ENCODE data around the gene FOXL2NB.

Gene FOXL2NB

DNA sequence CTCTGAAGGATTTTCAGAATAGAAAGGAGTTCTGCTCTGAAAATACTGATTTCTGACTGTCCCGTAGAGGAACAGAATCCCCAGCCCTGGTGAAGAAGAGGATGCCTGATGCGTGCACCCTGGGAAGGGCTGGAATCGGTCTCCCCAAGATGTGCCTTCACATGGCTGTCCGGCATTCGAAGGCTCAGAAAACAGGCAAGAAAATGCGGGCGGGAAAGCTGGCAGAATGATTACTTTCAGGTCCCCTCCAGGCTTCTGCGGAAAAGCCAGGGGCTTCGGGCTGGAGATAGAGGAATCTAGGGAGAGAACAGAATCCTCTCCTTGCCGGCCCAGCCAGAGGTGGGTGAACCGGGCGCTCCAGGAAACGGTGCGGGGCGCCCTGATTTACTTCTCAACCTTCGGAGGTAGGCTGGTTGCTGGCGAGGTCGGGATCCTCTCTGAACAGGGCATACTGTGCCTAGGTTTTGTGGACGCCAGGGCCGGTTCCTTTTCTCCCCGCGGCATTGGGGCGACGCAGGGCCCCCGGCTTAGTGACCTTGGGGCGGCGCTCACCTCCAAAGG, 2.5 kb downstream of the FOXL2NB start:
- Histone ChIP-seq H4K20me1 (ENCODE audit: insufficient read depth, low read length) (no peaks in the 10 kb centered on the region), H3K4me1 (ENCODE audit: insufficient read depth, low read length) (no peaks in the 10 kb centered on the region), H3K27ac (ENCODE audit: low read length) (no peak overlapping the region), H3K9me3 (ENCODE audit: insufficient read depth, low read length, severe bottlenecking) (no peaks in the 10 kb centered on the region), H3K79me2 (ENCODE audit: insufficient read depth, low read length) (no peaks in the 10 kb centered on the region), H2AFZ (ENCODE audit: low read depth, low read length) (no peak overlapping the region), H3K27me3 (ENCODE audit: insufficient read depth, low read length, poor library complexity) (peaks cover 20% of the 10 kb centered on the region), H3K4me2 (ENCODE audit: insufficient read depth, low read length) (no peak overlapping the region), H3K9ac (ENCODE audit: low read depth, low read length) (no peak overlapping the region), H3K36me3 (ENCODE audit: insufficient read depth, low read length) (no peaks in the 10 kb centered on the region), H3K4me3 (ENCODE audit: low read depth in 1 of 2, low read length in 2 of 2) (no peak overlapping the region)
- TF ChIP-seq EZH2 (IDR thresholded peaks at IDR 0.05; ENCODE audit: borderline replicate concordance, low read depth, low read length, severe bottlenecking), result no peak
- TF ChIP-seq, protein P1, sequence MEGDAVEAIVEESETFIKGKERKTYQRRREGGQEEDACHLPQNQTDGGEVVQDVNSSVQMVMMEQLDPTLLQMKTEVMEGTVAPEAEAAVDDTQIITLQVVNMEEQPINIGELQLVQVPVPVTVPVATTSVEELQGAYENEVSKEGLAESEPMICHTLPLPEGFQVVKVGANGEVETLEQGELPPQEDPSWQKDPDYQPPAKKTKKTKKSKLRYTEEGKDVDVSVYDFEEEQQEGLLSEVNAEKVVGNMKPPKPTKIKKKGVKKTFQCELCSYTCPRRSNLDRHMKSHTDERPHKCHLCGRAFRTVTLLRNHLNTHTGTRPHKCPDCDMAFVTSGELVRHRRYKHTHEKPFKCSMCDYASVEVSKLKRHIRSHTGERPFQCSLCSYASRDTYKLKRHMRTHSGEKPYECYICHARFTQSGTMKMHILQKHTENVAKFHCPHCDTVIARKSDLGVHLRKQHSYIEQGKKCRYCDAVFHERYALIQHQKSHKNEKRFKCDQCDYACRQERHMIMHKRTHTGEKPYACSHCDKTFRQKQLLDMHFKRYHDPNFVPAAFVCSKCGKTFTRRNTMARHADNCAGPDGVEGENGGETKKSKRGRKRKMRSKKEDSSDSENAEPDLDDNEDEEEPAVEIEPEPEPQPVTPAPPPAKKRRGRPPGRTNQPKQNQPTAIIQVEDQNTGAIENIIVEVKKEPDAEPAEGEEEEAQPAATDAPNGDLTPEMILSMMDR (IDR thresholded peaks at IDR 0.05; ENCODE audit: borderline replicate concordance, extremely low read depth, low read length, poor library complexity, severe bottlenecking), result no peak
- no peak for ATAC-seq (ENCODE audit: insufficient read depth, low read depth)
- no peak for DNase-seq

DNA sequence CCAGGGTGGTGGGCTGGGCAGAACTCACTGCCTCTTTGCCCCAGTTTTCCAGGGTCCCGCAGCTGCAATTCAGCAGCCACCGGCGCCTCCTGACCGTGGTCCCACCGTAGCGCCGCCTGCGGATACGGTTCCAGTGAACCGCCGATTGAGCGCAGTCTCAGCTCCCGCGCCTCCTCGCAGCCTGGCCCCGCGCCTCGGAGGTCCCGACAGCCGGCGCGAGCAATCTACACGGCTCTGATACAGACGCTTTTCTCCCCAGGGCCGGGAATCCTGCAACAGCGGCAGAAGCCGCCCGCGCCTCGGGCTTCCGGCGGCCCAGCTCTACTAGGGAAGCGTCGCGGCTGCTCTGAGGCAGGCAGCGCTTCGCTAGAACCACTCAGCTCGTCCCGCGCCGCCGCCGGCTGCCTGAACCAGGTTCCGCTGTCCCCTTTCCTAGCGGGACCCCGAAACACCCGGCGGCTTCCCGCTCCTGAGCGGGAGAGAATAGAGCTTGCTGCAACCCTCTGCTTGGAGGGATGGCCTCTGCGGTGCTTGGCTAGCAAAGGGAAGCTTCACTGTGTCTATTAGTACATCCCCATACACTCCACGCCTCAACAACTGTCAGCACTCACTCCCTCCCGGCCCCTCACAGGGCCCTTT, 3.1 kb downstream of the FOXL2NB start:
- no peaks in the 10 kb centered on the region; the same call in 1 of the 2 replicates for H4K20me1 ChIP-seq (ENCODE audit: insufficient read depth, low read length)
- H3K4me1 ChIP-seq (ENCODE audit: insufficient read depth, low read length), result no peaks in the 10 kb centered on the region
- no peaks in the 10 kb centered on the region for H3K9me3 ChIP-seq (ENCODE audit: insufficient read depth, low read length, severe bottlenecking)
- H3K36me3 ChIP-seq (ENCODE audit: insufficient read depth, low read length), result no peaks in the 10 kb centered on the region
- no peak overlapping the region for H2AFZ ChIP-seq (ENCODE audit: low read depth, low read length)
- no peak for TF ChIP-seq EZH2 (IDR thresholded peaks at IDR 0.05; ENCODE audit: borderline replicate concordance, low read depth, low read length, severe bottlenecking)
- TF ChIP-seq, protein P1 (IDR thresholded peaks at IDR 0.05; ENCODE audit: borderline replicate concordance, extremely low read depth, low read length, poor library complexity, severe bottlenecking), result no peak
- no peak overlapping the region for H3K9ac ChIP-seq (ENCODE audit: low read depth, low read length)
- H3K4me3 ChIP-seq (ENCODE audit: low read depth in 1 of 2, low read length in 2 of 2), result no peak overlapping the region
- DNase-seq (no peak), ATAC-seq (ENCODE audit: insufficient read depth, low read depth) (no peak)
- no peak overlapping the region for H3K4me2 ChIP-seq (ENCODE audit: insufficient read depth, low read length)
- peaks cover 20% of the 10 kb centered on the region for H3K27me3 ChIP-seq (ENCODE audit: insufficient read depth, low read length, poor library complexity)
- H3K27ac ChIP-seq (ENCODE audit: low read length), result no peak overlapping the region
- H3K79me2 ChIP-seq (ENCODE audit: insufficient read depth, low read length), result no peaks in the 10 kb centered on the region

DNA sequence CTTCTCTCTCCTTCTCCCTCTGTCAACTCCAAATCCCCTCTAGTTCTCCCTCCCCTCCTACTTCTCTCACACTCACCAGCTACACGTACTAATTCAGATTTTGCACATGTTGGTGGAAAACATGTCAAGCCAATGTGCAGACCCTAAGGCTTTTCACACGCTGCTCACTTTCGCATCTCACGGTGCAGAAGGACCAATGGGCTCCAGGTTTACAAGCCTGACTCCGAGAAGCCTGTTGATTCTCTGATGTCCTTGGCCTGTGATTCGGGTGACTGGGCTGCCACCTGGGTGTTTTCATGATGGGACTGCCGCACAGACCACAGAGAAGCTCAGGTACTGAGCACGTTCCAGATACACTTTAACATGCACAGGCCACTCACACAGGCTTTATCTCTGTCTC, 3.7 kb downstream of the FOXL2NB start:
- Histone ChIP-seq H3K4me3 (ENCODE audit: low read depth in 1 of 2, low read length in 2 of 2) (no peak overlapping the region), H2AFZ (ENCODE audit: low read depth, low read length) (no peak overlapping the region), H3K4me2 (ENCODE audit: insufficient read depth, low read length) (no peak overlapping the region), H3K27ac (ENCODE audit: low read length) (no peak overlapping the region), H3K9ac (ENCODE audit: low read depth, low read length) (no peak overlapping the region), H3K36me3 (ENCODE audit: insufficient read depth, low read length) (no peaks in the 10 kb centered on the region), H3K27me3 (ENCODE audit: insufficient read depth, low read length, poor library complexity) (peaks cover 20% of the 10 kb centered on the region), H3K79me2 (ENCODE audit: insufficient read depth, low read length) (no peaks in the 10 kb centered on the region), H4K20me1 (ENCODE audit: insufficient read depth, low read length) (no peaks in the 10 kb centered on the region; the same call in 1 of the 2 replicates), H3K4me1 (ENCODE audit: insufficient read depth, low read length) (no peaks in the 10 kb centered on the region), H3K9me3 (ENCODE audit: insufficient read depth, low read length, severe bottlenecking) (no peaks in the 10 kb centered on the region)
- no peak for DNase-seq
- no peak for ATAC-seq (ENCODE audit: insufficient read depth, low read depth)
- no peak for TF ChIP-seq EZH2 (IDR thresholded peaks at IDR 0.05; ENCODE audit: borderline replicate concordance, low read depth, low read length, severe bottlenecking)
- TF ChIP-seq, protein P1 (IDR thresholded peaks at IDR 0.05; ENCODE audit: borderline replicate concordance, extremely low read depth, low read length, poor library complexity, severe bottlenecking), result no peak
